SK-N-MC (cell line): ENCODE data around the gene KCNJ10.

Experiments used
- EZH2 ChIP-seq: fragments of 200-600 bp; sonication (generic); IDR thresholded peaks from one replicate; pipeline ENCODE4 v1.6.1; 2017; ENCODE audit warnings: antibody characterized with exemption
- FOXP2 ChIP-seq: optimal IDR thresholded peaks from 2 replicates; pipeline ENCODE3; 2011; ENCODE audit warnings: mild to moderate bottlenecking, moderate library complexity; ENCODE audit not compliant: insufficient read depth; ENCODE audit errors: extremely low read length, control extremely low read depth
- POLR2AphosphoS5 ChIP-seq: IDR thresholded peaks from 2 replicates; pipeline ENCODE4 v1.6.1; 2012; ENCODE audit warnings: mild to moderate bottlenecking, low read depth, low read length, borderline replicate concordance

- TF ChIP-seq POLR2AphosphoS5 = no peak
- TF ChIP-seq EZH2 = no peak
- TF ChIP-seq FOXP2 = no peak
Observed at GRCh38 chr1:160045653-160046052, 24.3 kb downstream of the KCNJ10 start.
